Neural crest cell (in vitro differentiated cells): ENCODE data around the gene SMARCA2. TPM values are rescaled to one million over a fixed set of nuclear protein-coding genes. Genes with fewer than 3 reads are reported as not detected.
A peak's percentile ranks its signal among the peaks of the same experiment; 100 is the strongest.

ENCODE experiments used
- DNase-seq: peaks from one replicate; pipeline ENCODE4 v3.0.0; 2021; ENCODE audit warnings: low read depth, mixed read lengths, low spot score
- H3K27ac Mint-ChIP-seq: one replicate; pipeline ENCODE4 v1.8.0; 2021; ENCODE audit warnings: mild to moderate bottlenecking, mixed read lengths; ENCODE audit not compliant: unreplicated experiment
- H3K27me3 Mint-ChIP-seq: 2 replicates; pipeline ENCODE4 v1.8.0; 2021; ENCODE audit warnings: low read depth, mild to moderate bottlenecking, mixed read lengths
- H3K36me3 Mint-ChIP-seq: 2 replicates; pipeline ENCODE4 v1.8.0; 2021; ENCODE audit warnings: low read depth, mild to moderate bottlenecking, mixed read lengths
- H3K4me1 Mint-ChIP-seq: 2 replicates; pipeline ENCODE4 v1.8.0; 2021; ENCODE audit warnings: mixed read lengths
- H3K4me3 Mint-ChIP-seq: one replicate; pipeline ENCODE4 v1.8.0; 2021; ENCODE audit warnings: mild to moderate bottlenecking, mixed read lengths
- H3K9me3 Mint-ChIP-seq: 2 replicates; pipeline ENCODE4 v1.8.0; 2021; ENCODE audit warnings: mixed read lengths
- total RNA-seq: library from RNA; stranded (reverse); gene quantifications from 2 replicates; pipeline ENCODE4 v1.2.1, GENCODE V29; 2021
- TF ChIP-seq, protein P1 (sequence below): fragments of 200-600 bp; sonication (generic); conservative IDR thresholded peaks from 2 replicates; pipeline ENCODE4 v1.5.0; 2021; ENCODE audit warnings: antibody characterized with exemption, mild to moderate bottlenecking

The SMARCA2 gene
- total RNA-seq, 1 donor from 2014 or later = 19.4 TPM

DNA sequence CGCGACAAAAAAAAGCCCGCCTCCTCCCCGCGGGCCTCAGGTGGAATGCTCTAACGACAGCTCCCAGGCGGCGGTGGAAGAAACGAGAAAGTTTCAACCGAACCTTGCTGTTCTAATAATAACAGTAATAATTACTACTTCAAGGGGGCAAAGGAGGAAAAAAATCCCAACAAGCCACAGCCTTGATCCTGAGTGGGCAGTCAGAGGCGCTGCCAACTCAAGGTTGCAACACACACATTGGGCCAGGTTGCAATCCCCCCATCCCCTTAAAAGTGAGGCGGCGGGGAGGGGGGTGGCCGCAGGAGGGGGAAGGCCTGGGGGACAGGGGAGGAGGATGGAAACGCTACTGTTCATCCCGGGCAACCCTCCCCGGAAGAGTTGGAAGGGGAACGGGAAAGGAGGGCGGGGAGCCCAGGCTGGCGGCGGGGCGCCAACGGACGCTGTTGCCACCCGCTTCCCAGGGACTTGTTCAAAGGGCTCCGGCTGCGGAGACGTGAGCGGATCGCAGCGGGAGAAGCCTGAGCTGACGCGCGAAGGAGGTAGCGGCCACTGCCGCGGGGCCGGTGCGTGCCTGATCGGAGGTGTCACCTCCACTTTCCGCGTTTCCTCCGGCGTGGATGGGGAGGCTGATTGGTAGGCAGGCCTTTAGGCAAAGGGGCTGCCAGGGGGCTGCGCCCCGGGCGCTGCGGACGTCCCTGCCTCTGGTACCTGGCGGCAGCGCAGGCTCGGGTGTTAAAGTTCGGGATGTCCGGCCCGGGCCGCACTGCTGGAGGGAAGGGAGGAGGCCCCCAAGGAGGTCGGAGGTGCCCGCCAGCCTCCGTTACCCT lies 647 bp downstream of the SMARCA2 start:
- Mint-ChIP-seq H3K9me3 (no peaks in the 10 kb centered on the region), H3K36me3 (no peaks in the 10 kb centered on the region), H3K27ac (no peak overlapping the region), H3K27me3 (peaks cover 84% of the 10 kb centered on the region), H3K4me1 (peaks cover 23% of the 10 kb centered on the region), H3K4me3 (peak overlapping the region; percentile 100)
- peak; percentile 41 for DNase-seq
- TF ChIP-seq, protein P1, sequence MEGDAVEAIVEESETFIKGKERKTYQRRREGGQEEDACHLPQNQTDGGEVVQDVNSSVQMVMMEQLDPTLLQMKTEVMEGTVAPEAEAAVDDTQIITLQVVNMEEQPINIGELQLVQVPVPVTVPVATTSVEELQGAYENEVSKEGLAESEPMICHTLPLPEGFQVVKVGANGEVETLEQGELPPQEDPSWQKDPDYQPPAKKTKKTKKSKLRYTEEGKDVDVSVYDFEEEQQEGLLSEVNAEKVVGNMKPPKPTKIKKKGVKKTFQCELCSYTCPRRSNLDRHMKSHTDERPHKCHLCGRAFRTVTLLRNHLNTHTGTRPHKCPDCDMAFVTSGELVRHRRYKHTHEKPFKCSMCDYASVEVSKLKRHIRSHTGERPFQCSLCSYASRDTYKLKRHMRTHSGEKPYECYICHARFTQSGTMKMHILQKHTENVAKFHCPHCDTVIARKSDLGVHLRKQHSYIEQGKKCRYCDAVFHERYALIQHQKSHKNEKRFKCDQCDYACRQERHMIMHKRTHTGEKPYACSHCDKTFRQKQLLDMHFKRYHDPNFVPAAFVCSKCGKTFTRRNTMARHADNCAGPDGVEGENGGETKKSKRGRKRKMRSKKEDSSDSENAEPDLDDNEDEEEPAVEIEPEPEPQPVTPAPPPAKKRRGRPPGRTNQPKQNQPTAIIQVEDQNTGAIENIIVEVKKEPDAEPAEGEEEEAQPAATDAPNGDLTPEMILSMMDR = no peak

DNA sequence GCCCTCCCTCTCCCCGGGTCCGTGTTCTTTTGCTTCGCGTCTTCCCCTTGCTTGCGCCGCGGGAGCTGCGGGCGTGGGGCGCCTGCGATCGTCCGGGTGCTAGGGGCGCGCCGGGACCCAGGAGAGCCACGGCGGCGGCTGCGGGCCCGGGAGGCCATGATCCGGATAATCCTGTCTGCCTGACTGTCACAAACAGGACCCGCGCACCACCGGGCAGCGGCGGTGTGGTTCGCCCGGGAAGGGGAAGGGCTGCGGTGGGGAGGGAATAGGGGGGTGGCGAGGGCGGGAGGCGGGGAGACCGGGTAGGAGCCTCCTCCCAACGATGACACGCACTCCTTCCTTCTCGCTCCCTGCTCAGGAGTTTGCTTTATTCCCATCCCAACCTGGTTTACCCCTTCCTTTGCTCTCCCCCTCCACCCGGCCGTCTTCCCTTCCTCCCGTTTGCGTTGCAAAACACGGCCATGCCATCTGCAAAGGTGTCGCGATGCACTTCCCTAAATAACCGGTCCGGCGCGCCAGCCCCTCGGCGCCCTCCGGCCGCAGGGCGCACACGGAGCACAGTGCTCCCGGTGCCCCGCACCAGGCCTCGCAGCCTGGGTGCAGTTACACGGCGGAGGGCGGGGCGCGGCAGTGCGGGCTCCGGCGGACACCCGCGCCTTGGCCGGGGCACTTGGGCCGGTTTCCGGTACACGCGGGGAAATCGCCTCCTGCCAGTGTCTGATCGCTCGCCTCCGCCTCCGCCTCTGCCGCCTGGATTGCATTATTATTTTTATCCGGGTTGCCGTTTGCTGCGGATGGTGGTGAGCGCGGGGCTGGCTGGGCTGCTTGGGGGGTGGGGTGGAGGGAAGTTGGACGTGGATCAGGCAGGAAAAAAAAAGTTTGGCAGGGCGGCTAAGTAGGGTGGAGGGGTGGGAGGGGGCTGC lies 1.5 kb downstream of the SMARCA2 start:
- Mint-ChIP-seq H3K27ac (no peak overlapping the region), H3K4me1 (peaks cover 23% of the 10 kb centered on the region), H3K27me3 (peaks cover 84% of the 10 kb centered on the region), H3K9me3 (no peaks in the 10 kb centered on the region), H3K4me3 (peak overlapping the region; percentile 91), H3K36me3 (no peaks in the 10 kb centered on the region)
- peak; percentile 22 for DNase-seq
- TF ChIP-seq, protein P1 = no peak

DNA sequence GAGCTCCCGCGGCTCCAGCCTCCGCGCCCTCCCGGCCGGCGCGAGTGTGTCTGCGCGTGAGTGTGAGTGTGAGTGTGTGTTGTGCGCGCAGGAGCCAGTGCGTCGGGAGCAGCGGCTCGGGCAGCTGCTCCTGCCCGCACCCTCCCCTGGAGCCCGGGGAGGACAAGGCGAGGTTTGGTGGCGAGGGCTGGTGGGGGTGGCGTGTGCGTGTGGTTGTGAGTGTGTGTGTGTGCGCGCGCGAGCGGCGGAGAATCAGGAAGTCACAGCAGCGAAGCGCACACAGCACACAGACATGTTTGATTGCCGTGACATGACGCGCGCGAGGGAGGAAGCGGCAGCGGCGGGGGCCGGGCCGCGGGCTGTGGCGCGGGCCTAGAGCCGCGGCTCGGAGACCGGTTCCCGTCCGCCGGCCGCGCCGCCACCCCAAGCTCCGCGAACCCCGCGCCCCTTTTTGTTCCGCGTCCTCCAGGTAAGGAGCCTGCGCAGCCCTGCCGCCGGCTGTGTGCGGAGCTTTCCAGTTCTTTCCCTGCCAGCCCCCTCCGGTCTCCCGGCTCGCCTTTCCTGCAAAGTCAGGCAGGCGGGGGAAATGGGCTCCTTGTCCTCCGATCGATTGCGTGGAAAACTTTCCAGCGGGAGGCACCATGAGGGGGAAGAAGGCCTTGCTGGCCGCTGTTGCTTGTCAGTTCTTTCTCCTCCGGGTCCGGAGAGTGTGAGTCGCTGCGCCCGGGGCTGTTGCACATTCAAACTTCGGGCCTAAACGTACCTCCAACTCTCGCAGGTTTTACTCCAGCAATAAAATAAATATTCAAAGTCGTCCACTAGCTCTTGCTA lies 2.4 kb downstream of the SMARCA2 start:
- H3K36me3 Mint-ChIP-seq = no peaks in the 10 kb centered on the region

DNA sequence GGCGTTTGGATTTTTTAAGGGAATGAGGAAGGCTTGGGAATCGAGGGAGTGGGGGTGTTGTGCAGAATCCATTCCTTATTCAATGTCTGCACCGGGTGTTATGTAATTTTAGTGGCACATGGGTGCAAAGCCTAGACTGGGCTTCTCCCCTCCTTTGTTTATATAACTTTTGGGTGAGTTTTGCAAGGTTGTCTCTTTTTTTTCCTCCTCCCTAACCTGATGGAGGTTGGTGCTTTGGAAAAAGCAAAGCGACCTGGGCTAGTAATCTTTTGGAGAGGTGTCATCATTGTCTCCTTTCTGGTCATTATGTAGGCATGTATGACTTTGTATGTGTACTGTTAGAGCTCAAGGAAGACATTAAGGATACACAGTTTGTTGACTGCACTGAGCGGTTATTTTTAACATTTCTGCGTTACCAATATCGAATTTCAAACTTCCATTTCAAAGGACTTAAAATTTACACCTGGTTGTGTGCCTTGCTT lies 3.1 kb downstream of the SMARCA2 start:
- no peak for DNase-seq
- Mint-ChIP-seq H3K4me3 (peak overlapping the region; percentile 88), H3K27ac (no peak overlapping the region), H3K36me3 (no peaks in the 10 kb centered on the region), H3K27me3 (peaks cover 75% of the 10 kb centered on the region), H3K9me3 (no peaks in the 10 kb centered on the region), H3K4me1 (peaks cover 23% of the 10 kb centered on the region)
- TF ChIP-seq, protein P1 = no peak

More for the DNA sequence above, 2.4 kb downstream of the SMARCA2 start:
- TF ChIP-seq, protein P1 = no peak
- peaks cover 23% of the 10 kb centered on the region for H3K4me1 Mint-ChIP-seq
- peak overlapping the region; percentile 88 for H3K4me3 Mint-ChIP-seq
- peaks cover 82% of the 10 kb centered on the region for H3K27me3 Mint-ChIP-seq
- DNase-seq = peak; percentile 27
- no peak overlapping the region for H3K27ac Mint-ChIP-seq
- no peaks in the 10 kb centered on the region for H3K9me3 Mint-ChIP-seq
